ENCODE data around the gene APC. TPM values are rescaled to one million over a fixed set of nuclear protein-coding genes. Genes with fewer than 3 reads are reported as not detected.

APC gene
- total RNA-seq, 1 experiment from 2014 or later, result 33.7 TPM

- DNase-seq (ENCODE audit: low read depth, low spot score) (no peak), ATAC-seq (no peak)
- in situ Hi-C loops (cut with HindIII; ENCODE audit: low pct_unique_long_range_greater_than_20kb, low sequenced_read_pairs), result no loop called here
- H3K27ac ChIP-seq (ENCODE audit: low read length), result no peak overlapping the region
- no TSS peak for BruUV-seq (replicated peaks)
- H3K27me3 ChIP-seq (ENCODE audit: control insufficient read depth, insufficient read depth, low read length), result no peaks in the 10 kb centered on the region; the same call in 1 of the 2 replicates
- H3K9me3 ChIP-seq (ENCODE audit: control insufficient read depth, insufficient read depth, low read depth, low read length), result no peaks in the 10 kb centered on the region
- no peaks in the 10 kb centered on the region for H3K4me1 ChIP-seq (ENCODE audit: control insufficient read depth, insufficient read depth, low read length)
- CTCF ChIA-PET, result interaction anchor here (0.6 kb wide), 1 partner anchor 86 kb away, joined by 11 read pairs; no protein-coding TSS in a partner anchor
- TF ChIP-seq TCF7L2 (IDR thresholded peaks at IDR 0.05; ENCODE audit: low read depth, low read length) (no peak), POLR2AphosphoS5 (IDR thresholded peaks at IDR 0.05; ENCODE audit: low read depth, low read length) (no peak), REST (IDR thresholded peaks at IDR 0.05; ENCODE audit: insufficient read depth in 1 of 2, low read depth in 2 of 2, low read length in 1 of 2) (no peak), SIN3A (IDR thresholded peaks at IDR 0.05; ENCODE audit: borderline replicate concordance, insufficient read depth, low read depth, low read length) (no peak), CTCF (IDR thresholded peaks at IDR 0.05) (no peak)
- intact Hi-C loops (cut with micrococcal nuclease; ENCODE audit: unreplicated experiment), result no loop called here
- POLR2A ChIA-PET, result no interaction called here
- no peaks in the 10 kb centered on the region for H3K36me3 ChIP-seq (ENCODE audit: control insufficient read depth, insufficient read depth, low read length)
- no peak overlapping the region for H3K4me3 ChIP-seq (ENCODE audit: low read depth in 2 of 2, low read length in 2 of 2)
These were observed 39.9 kb upstream of the APC start for GRCh38 chr5:112697833-112698232.

GRCh38 chr5:112703866-112704820 lies 33.5 kb upstream of the APC start:
- H3K36me3 ChIP-seq (ENCODE audit: control insufficient read depth, insufficient read depth, low read length), result no peaks in the 10 kb centered on the region; the same call in 1 of the 2 replicates
- H3K9me3 ChIP-seq (ENCODE audit: control insufficient read depth, insufficient read depth, low read depth, low read length), result no peaks in the 10 kb centered on the region
- intact Hi-C loops (cut with micrococcal nuclease; ENCODE audit: unreplicated experiment), result no loop called here
- POLR2A ChIA-PET, result no interaction called here
- DNase-seq (ENCODE audit: low read depth, low spot score), result no peak
- H3K27ac ChIP-seq (ENCODE audit: low read length), result no peak overlapping the region
- BruUV-seq (replicated peaks), result no TSS peak
- no peaks in the 10 kb centered on the region; the same call in 1 of the 2 replicates for H3K27me3 ChIP-seq (ENCODE audit: control insufficient read depth, insufficient read depth, low read length)
- CTCF ChIA-PET, result no interaction called here
- no peak for ATAC-seq
- H3K4me1 ChIP-seq (ENCODE audit: control insufficient read depth, insufficient read depth, low read length), result peaks cover 14% of the 10 kb centered on the region; the same call in 1 of the 2 replicates
- in situ Hi-C loops (cut with HindIII; ENCODE audit: low pct_unique_long_range_greater_than_20kb, low sequenced_read_pairs), result no loop called here
- no peak overlapping the region for H3K4me3 ChIP-seq (ENCODE audit: low read depth in 2 of 2, low read length in 2 of 2)
- no peak for TF ChIP-seq CTCF (IDR thresholded peaks at IDR 0.05)
- no peak for TF ChIP-seq SIN3A (IDR thresholded peaks at IDR 0.05; ENCODE audit: borderline replicate concordance, insufficient read depth, low read depth, low read length)
- TF ChIP-seq POLR2AphosphoS5 (IDR thresholded peaks at IDR 0.05; ENCODE audit: low read depth, low read length), result no peak
